GM19395 (cell line): Measurements from ENCODE around the gene HOXA6.

Experiments used
- ATAC-seq: cut with Tn5 transposase; IDR thresholded peaks from one replicate; pipeline ENCODE4 v1.9.1; 2021; ENCODE audit warnings: mild to moderate bottlenecking, moderate library complexity; ENCODE audit not compliant: unreplicated experiment

The HOXA6 gene

GRCh38 chr7:27112361-27112760, 35.2 kb downstream of the HOXA6 start:
- ATAC-seq: no peak

GRCh38 chr7:27111751-27112277, 35.8 kb downstream of the HOXA6 start:
- ATAC-seq: no peak

- ATAC-seq: no peak
Observed at GRCh38 chr7:27111042-27111750, 36.4 kb downstream of the HOXA6 start.

GRCh38 chr7:27110186-27111031, 37.2 kb downstream of the HOXA6 start:
- ATAC-seq: no peak

GRCh38 chr7:27109466-27110185, 37.9 kb downstream of the HOXA6 start:
- ATAC-seq: no peak

- no peak for ATAC-seq
Observed at GRCh38 chr7:27108390-27109127, 39.0 kb downstream of the HOXA6 start.

- no peak for ATAC-seq
Observed at GRCh38 chr7:27107391-27108381, 39.9 kb downstream of the HOXA6 start.

- no peak for ATAC-seq
Observed at GRCh38 chr7:27106901-27107240, 40.7 kb downstream of the HOXA6 start.

- ATAC-seq: no peak
Observed at GRCh38 chr7:27106181-27106900, 41.2 kb downstream of the HOXA6 start.

- ATAC-seq: no peak
Observed at GRCh38 chr7:27105301-27106031, 42.1 kb downstream of the HOXA6 start.

- no peak for ATAC-seq
Observed at GRCh38 chr7:27104341-27105058, 43.1 kb downstream of the HOXA6 start.

- ATAC-seq: no peak
Observed at GRCh38 chr7:27103489-27104226, 43.9 kb downstream of the HOXA6 start.

- ATAC-seq: no peak
Observed at GRCh38 chr7:27102581-27103442, 44.8 kb downstream of the HOXA6 start, which contains the start of gene HOXA2. HOXA2 (minus strand) TSS chr7:27102683; CDS start chr7:27102500, 183 bp downstream.

- ATAC-seq: no peak
Observed at GRCh38 chr7:27101957-27102580, 45.5 kb downstream of the HOXA6 start.

- ATAC-seq: no peak
Observed at GRCh38 chr7:27101171-27101956, 46.2 kb downstream of the HOXA6 start.
